ENCODE data around the gene LATS2.

The LATS2 gene

GRCh38 chr13:21015284-21015683 is 46.1 kb downstream of the LATS2 start:
- Histone ChIP-seq H3K4me1 (ENCODE audit: insufficient read depth, insufficient read length) (no peaks in the 10 kb centered on the region), H3K36me3 (ENCODE audit: insufficient read depth, insufficient read length, low read length) (peaks cover 10% of the 10 kb centered on the region), H3K9ac (ENCODE audit: insufficient read length, low read depth) (no peak overlapping the region), H3K9me3 (ENCODE audit: insufficient read depth, low read length) (0 out of 2 replicates have a peak, but pooled peaks cover 6% of the 10 kb centered on the region), H3K27me3 (ENCODE audit: insufficient read depth, insufficient read length) (no peaks in the 10 kb centered on the region), H3K4me3 (ENCODE audit: insufficient read length, low read depth) (no peak overlapping the region)
- no peak for DNase-seq (ENCODE audit: low read depth, low spot score)
- TF ChIP-seq ZNF274 (IDR thresholded peaks at IDR 0.05; ENCODE audit: low read depth, low read length) = no peak
- no peak for TF ChIP-seq SUZ12 (IDR thresholded peaks at IDR 0.05; ENCODE audit: extremely low read depth, insufficient read depth, insufficient read length)
- TF ChIP-seq YY1 (IDR thresholded peaks at IDR 0.05; ENCODE audit: insufficient read depth, insufficient read length) = no peak

GRCh38 chr13:21014502-21015170 is 46.8 kb downstream of the LATS2 start:
- no peak for TF ChIP-seq SUZ12 (IDR thresholded peaks at IDR 0.05; ENCODE audit: extremely low read depth, insufficient read depth, insufficient read length)
- no peak for DNase-seq (ENCODE audit: low read depth, low spot score)
- Histone ChIP-seq H3K4me3 (ENCODE audit: insufficient read length, low read depth) (no peak overlapping the region), H3K9me3 (ENCODE audit: insufficient read depth, low read length) (0 out of 2 replicates have a peak, but pooled peaks cover 6% of the 10 kb centered on the region), H3K4me1 (ENCODE audit: insufficient read depth, insufficient read length) (no peaks in the 10 kb centered on the region), H3K27me3 (ENCODE audit: insufficient read depth, insufficient read length) (no peaks in the 10 kb centered on the region), H3K9ac (ENCODE audit: insufficient read length, low read depth) (no peak overlapping the region), H3K36me3 (ENCODE audit: insufficient read depth, insufficient read length, low read length) (peaks cover 10% of the 10 kb centered on the region)

GRCh38 chr13:21014139-21014501 is 47.3 kb downstream of the LATS2 start:
- peaks cover 12% of the 10 kb centered on the region for H3K36me3 ChIP-seq (ENCODE audit: insufficient read depth, insufficient read length, low read length)
- H3K9ac ChIP-seq (ENCODE audit: insufficient read length, low read depth) = no peak overlapping the region
- no peaks in the 10 kb centered on the region for H3K4me1 ChIP-seq (ENCODE audit: insufficient read depth, insufficient read length)
- no peak for DNase-seq (ENCODE audit: low read depth, low spot score)
- H3K27me3 ChIP-seq (ENCODE audit: insufficient read depth, insufficient read length) = no peaks in the 10 kb centered on the region
- H3K4me3 ChIP-seq (ENCODE audit: insufficient read length, low read depth) = no peak overlapping the region
- TF ChIP-seq SUZ12 (IDR thresholded peaks at IDR 0.05; ENCODE audit: extremely low read depth, insufficient read depth, insufficient read length) = no peak
- no peak for TF ChIP-seq YY1 (IDR thresholded peaks at IDR 0.05; ENCODE audit: insufficient read depth, insufficient read length)
- no peak for TF ChIP-seq ZNF274 (IDR thresholded peaks at IDR 0.05; ENCODE audit: low read depth, low read length)
- 0 out of 2 replicates have a peak, but pooled peaks cover 6% of the 10 kb centered on the region for H3K9me3 ChIP-seq (ENCODE audit: insufficient read depth, low read length)

- Histone ChIP-seq H3K27me3 (ENCODE audit: insufficient read depth, insufficient read length) (no peaks in the 10 kb centered on the region), H3K4me1 (ENCODE audit: insufficient read depth, insufficient read length) (no peaks in the 10 kb centered on the region), H3K4me3 (ENCODE audit: insufficient read length, low read depth) (no peak overlapping the region), H3K9me3 (ENCODE audit: insufficient read depth, low read length) (0 out of 2 replicates have a peak, but pooled peaks cover 6% of the 10 kb centered on the region), H3K9ac (ENCODE audit: insufficient read length, low read depth) (no peak overlapping the region), H3K36me3 (ENCODE audit: insufficient read depth, insufficient read length, low read length) (peaks cover 16% of the 10 kb centered on the region)
- no peak for DNase-seq (ENCODE audit: low read depth, low spot score)
- TF ChIP-seq SUZ12 (IDR thresholded peaks at IDR 0.05; ENCODE audit: extremely low read depth, insufficient read depth, insufficient read length) (no peak), ZNF274 (IDR thresholded peaks at IDR 0.05; ENCODE audit: low read depth, low read length) (no peak), YY1 (IDR thresholded peaks at IDR 0.05; ENCODE audit: insufficient read depth, insufficient read length) (no peak)
Observed at GRCh38 chr13:21013682-21014038, 47.7 kb downstream of the LATS2 start.

GRCh38 chr13:21012841-21013681 is 48.3 kb downstream of the LATS2 start:
- no peaks in the 10 kb centered on the region for H3K4me1 ChIP-seq (ENCODE audit: insufficient read depth, insufficient read length)
- peaks cover 17% of the 10 kb centered on the region for H3K36me3 ChIP-seq (ENCODE audit: insufficient read depth, insufficient read length, low read length)
- no peaks in the 10 kb centered on the region for H3K27me3 ChIP-seq (ENCODE audit: insufficient read depth, insufficient read length)
- no peak for DNase-seq (ENCODE audit: low read depth, low spot score)
- no peak overlapping the region for H3K4me3 ChIP-seq (ENCODE audit: insufficient read length, low read depth)
- TF ChIP-seq ZNF274 (IDR thresholded peaks at IDR 0.05; ENCODE audit: low read depth, low read length) (no peak), YY1 (IDR thresholded peaks at IDR 0.05; ENCODE audit: insufficient read depth, insufficient read length) (no peak), SUZ12 (IDR thresholded peaks at IDR 0.05; ENCODE audit: extremely low read depth, insufficient read depth, insufficient read length) (no peak)
- 0 out of 2 replicates have a peak, but pooled peaks cover 6% of the 10 kb centered on the region for H3K9me3 ChIP-seq (ENCODE audit: insufficient read depth, low read length)
- no peak overlapping the region for H3K9ac ChIP-seq (ENCODE audit: insufficient read length, low read depth)

- peaks cover 19% of the 10 kb centered on the region for H3K36me3 ChIP-seq (ENCODE audit: insufficient read depth, insufficient read length, low read length)
- no peak for DNase-seq (ENCODE audit: low read depth, low spot score)
- H3K27me3 ChIP-seq (ENCODE audit: insufficient read depth, insufficient read length) = no peaks in the 10 kb centered on the region
- H3K9ac ChIP-seq (ENCODE audit: insufficient read length, low read depth) = no peak overlapping the region
- H3K9me3 ChIP-seq (ENCODE audit: insufficient read depth, low read length) = 0 out of 2 replicates have a peak, but pooled peaks cover 6% of the 10 kb centered on the region
- TF ChIP-seq YY1 (IDR thresholded peaks at IDR 0.05; ENCODE audit: insufficient read depth, insufficient read length) = no peak
- no peak for TF ChIP-seq SUZ12 (IDR thresholded peaks at IDR 0.05; ENCODE audit: extremely low read depth, insufficient read depth, insufficient read length)
- TF ChIP-seq ZNF274 (IDR thresholded peaks at IDR 0.05; ENCODE audit: low read depth, low read length) = no peak
- H3K4me3 ChIP-seq (ENCODE audit: insufficient read length, low read depth) = no peak overlapping the region
- no peaks in the 10 kb centered on the region for H3K4me1 ChIP-seq (ENCODE audit: insufficient read depth, insufficient read length)
Observed at GRCh38 chr13:21012211-21012610, 49.2 kb downstream of the LATS2 start.

GRCh38 chr13:21011378-21011777 is 50.0 kb downstream of the LATS2 start:
- Histone ChIP-seq H3K4me3 (ENCODE audit: insufficient read length, low read depth) (no peak overlapping the region), H3K9me3 (ENCODE audit: insufficient read depth, low read length) (0 out of 2 replicates have a peak, but pooled peaks cover 6% of the 10 kb centered on the region), H3K4me1 (ENCODE audit: insufficient read depth, insufficient read length) (no peaks in the 10 kb centered on the region), H3K9ac (ENCODE audit: insufficient read length, low read depth) (no peak overlapping the region), H3K27me3 (ENCODE audit: insufficient read depth, insufficient read length) (no peaks in the 10 kb centered on the region), H3K36me3 (ENCODE audit: insufficient read depth, insufficient read length, low read length) (peaks cover 19% of the 10 kb centered on the region)
- TF ChIP-seq ZNF274 (IDR thresholded peaks at IDR 0.05; ENCODE audit: low read depth, low read length) (no peak), YY1 (IDR thresholded peaks at IDR 0.05; ENCODE audit: insufficient read depth, insufficient read length) (no peak), SUZ12 (IDR thresholded peaks at IDR 0.05; ENCODE audit: extremely low read depth, insufficient read depth, insufficient read length) (no peak)
- no peak for DNase-seq (ENCODE audit: low read depth, low spot score)
